NCI-H2171 treated with DMSO at 0.1 percent for 48 hours (cell line): ENCODE measurements around the gene ITPK1.
A peak's percentile ranks its signal among the peaks of the same experiment; 100 is the strongest.

Experiments used
- DNase-seq: peaks from one replicate; lab custom pipeline; 2025; lab: John Stamatoyannopoulos, UW

The ITPK1 gene

DNA sequence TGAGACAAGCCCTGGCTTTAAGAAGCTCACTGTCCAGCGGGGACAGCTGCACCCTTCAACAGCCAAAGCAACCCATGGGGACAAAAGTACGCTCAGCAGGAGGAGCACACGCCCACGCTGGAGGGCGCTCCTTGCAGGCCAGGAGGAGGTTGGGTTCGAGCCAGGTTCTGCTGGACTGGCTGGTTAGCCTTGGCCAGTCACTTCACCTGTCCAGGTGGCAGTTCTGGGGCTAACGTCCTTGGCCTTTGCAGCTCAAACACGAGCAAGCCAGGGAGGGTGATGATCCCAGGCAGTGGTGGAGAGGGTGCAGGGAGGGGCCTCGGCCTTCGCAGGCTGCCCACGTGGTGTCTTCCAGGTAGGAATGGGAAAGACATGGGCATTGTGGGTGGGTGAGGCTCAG lies 179.6 kb downstream of the ITPK1 start:
- DNase-seq, result no peak

DNA sequence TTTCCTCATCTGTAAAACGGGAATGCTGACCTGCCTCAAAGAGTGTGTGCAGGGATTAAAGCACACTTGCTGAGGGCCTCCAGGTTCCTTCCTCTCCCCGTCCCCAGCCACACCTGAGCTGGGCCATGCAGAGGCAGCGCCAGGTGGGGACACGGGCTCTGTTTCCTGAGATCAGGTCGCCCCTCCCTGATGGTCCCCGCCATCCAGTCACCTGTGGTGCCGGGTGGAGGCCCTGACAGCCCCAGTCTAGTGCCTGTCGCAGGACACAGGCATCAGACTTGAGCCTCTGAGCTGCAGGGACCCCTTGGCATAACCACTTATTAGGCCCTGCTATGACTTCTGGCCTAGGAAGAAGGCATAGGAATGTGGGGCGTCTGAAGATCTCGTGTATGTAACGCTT lies 180.3 kb downstream of the ITPK1 start:
- no peak for DNase-seq

DNA sequence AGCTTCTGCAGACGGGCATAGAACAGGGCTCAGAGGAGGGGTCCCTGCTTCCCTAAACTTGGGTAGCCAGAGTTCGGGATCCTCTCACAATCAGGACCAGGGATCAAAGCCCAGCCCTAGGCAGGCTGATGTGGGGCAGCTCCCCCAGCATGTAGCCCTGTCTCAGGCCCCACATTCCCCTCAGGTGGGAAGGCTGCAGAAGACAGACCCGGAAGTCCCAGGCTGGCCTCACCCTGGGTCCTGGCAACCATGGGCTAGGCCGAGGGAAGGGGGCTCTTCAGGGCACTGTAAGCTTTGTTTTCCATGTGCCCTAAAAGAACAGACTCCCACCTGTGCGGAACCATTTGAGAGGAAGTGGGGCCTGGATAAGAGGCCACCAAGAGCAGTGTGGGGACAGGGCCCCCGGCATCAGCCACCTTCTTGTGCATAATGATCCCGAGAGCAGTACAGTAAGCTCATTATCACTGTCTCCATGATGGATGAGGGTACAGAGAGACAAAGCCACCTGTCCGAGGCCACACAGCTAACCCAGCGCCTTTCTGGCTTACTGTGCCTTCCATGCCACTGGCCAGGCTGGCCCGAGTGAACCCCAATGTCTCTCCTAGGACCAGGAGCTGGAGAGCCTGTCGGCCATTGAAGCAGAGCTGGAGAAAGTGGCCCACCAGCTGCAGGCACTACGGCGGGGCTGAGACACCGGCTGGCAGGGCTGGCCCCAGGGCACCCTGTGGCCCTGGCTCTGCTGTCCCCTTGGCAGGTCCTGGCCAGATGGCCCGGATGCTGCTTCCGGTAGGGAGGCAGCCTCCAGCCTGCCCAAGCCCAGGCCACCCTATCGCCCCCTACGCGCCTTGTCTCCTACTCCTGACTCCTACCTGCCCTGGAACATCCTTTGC lies 181.3 kb downstream of the ITPK1 start:
- no peak for DNase-seq

DNA sequence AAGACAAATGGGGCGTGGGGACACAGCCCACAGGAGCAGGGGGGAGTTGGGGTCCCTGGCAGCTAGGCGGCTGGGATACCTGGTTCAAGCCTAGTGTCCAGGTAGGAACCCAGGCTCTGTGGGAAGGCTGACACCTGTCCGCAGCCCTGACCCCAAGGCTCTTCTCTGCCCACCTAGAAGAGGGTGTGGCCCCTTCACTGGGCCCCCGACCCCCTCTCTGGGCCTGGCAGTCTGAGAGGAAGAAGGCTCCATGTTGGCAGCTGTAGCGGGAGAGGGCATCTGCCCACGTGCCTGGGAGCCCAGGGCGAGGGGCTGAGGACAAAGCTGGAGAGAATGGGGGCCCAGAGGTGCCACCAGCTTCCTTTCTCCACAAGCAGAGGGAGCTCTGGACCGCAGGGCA lies 182.2 kb downstream of the ITPK1 start:
- DNase-seq, result no peak

DNA sequence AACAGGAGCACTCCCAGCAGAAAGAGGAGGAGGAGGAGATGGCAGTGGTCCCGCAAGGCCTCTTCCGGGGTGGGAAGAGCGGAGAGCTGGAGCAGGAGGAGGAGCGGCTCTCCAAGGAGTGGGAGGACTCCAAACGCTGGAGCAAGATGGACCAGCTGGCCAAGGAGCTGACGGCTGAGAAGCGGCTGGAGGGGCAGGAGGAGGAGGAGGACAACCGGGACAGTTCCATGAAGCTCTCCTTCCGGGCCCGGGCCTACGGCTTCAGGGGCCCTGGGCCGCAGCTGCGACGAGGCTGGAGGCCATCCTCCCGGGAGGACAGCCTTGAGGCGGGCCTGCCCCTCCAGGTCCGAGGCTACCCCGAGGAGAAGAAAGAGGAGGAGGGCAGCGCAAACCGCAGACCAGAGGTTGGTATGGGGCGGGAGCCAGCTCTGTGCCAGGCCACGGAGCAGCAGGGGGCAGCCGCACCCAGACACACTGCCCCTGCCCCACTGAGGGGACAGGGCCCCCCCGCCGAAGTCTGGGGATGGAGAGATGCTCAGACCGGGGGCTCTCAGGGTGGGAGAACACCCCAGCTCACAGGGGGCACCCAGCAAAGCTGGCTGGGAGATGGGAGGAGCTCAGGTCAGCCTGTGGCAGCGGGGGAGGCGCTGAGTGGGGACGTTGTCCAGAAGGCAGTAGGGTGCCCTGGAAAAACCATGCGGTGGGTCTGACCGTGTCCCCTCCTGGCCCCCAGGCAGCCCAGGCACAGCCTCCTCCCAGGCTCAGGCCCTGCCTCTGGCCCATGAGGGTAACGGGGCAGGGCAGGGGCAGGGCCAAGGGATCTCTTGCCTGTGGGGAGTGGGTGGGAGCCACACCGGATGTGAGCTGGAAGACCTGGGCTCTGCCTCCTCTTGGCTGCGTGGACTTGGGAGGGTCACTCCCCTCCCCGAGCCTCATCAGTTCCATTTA lies 183.0 kb downstream of the ITPK1 start:
- DNase-seq, result no peak

DNA sequence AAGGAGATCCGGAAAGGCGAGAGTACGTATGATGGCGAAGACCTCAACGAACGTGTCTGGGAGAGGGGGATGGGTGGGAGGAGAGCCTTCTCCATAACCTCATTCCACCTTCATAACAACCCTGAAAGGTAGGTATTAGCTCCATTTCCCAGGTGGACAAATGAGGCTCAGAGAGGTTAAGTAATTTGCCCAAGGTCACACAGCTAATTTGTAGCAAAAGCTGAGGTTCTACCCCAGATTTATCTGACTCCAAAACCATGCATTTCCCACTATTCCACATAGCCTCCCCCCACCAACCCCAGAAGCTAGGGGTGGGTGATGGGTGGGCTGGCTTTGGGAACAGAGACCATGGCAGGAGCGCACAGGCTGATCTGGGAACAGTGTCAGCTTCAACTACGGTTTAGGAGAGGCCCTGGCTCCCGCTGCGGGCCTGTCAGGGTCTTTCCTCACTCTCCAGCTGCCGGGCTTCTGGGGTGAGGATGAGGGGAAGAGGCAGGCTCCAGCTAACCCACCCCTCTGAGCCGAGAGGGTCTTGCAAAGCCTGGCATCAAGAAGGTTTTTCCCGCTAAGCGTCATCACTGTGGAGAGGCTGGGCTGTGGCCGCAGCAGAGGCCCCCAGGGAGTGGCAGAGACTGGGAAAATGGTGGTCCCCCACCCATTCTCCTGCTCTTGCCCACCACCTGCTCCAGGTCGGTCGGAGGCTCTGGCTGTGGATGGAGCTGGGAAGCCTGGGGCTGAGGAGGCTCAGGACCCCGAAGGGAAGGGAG lies 183.9 kb downstream of the ITPK1 start:
- no peak for DNase-seq

DNA sequence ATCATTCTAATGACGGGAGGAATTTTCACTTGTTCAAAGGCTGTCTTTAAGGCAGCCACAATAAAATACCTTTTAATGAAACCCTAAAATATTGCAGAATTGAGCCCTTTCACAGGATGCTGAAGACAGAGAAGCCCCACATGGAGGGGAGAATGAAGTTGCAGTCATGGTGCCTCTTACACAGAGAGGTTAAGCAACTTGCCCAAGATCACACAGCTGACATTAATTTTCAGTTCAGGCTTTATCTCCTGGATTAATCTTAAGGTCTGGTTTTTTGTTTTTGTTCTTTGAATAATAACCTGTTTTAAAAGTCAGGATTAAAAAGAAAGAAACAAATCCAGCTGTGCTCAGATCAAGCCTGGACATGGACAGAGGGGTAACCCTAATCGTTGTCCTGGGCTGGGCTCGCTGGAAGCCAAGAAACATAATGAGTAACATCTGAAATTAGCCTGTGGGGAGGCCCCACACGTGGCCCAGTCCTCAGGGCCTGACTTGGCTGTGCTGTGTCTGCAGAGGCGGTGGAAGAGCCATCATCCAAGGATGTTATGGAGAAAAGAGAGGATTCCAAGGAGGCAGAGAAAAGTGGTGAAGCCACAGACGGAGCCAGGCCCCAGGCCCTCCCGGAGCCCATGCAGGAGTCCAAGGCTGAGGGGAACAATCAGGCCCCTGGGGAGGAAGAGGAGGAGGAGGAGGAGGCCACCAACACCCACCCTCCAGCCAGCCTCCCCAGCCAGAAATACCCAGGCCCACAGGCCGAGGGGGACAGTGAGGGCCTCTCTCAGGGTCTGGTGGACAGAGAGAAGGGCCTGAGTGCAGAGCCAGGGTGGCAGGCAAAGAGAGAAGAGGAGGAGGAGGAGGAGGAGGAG lies 184.8 kb downstream of the ITPK1 start:
- DNase-seq, result no peak

DNA sequence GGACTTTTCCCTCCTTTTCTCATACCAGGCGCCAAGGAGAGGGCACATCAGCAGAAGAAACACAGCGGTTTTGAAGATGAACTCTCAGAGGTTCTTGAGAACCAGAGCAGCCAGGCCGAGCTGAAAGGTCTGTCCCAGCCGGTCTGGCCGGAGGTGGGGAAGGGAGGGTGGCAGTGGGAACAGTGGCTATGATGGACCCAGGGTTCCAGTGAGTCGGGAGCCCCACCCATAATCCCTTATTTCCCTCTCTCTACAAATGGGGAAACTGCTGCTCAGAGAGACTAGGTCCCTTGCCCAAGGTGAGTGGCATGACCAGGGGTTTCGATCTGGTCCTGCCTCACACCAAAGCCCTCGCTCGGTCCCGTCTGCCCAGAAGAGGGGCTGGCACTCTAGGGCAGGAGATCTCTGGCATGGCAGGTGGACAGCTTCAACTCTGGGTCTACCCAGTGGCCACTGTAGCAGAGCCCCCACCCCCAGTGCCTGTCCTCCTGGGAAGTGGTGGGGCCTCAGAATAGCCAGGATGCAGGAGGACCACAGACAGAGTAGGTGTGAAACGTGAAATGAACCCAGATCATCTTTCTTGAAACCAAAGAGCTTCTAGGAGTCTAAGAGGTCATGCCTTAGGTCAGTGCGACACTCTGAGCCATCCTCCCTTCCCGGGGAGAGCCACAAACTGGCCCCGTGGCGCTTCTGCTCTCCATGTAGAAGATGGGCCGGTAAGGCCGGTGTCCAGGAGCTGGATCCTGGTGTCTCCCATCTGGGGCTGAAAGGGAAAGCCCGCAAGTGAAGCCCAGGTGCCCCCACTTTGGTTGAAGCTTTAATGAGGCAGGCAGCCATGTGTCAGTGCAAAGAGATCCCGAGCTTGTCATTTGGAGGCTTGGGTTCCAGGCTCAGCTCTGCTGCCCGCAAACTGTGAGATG lies 185.8 kb downstream of the ITPK1 start:
- no peak for DNase-seq

DNA sequence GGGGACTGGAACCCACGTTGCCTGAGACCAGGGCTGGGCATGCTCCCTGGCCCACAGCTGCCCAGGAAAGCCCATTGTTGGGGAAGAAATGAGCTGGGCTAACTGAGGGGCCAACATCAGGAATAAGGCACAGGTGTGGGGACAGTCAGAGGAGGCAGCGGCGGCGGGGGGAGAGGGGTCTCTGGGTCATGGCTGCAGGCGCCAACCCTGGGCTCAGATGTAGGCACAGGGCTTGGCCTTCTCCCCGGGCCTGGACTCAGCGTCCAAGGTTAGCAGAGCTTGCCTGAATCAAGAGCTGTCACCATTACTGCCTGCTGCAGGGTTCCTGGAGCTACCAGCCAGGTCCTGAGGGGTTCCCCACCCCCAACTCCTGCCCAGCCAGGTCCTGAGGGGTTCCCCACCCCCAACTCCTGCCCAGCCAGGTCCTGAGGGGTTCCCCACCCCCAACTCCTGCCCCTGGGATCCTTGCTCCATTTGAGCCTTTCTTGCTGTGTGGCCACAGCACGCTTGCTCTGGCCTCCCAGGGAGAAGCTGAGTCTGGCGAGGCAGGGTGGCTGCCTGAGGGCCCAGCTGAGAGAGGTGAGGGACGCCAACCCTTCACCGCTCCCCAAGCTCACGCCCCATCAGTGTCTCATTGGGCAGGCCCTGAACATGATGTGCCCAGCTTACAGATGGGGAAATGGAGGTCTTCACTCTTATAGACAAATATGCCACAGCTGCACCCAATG lies 186.6 kb downstream of the ITPK1 start:
- no peak for DNase-seq

DNA sequence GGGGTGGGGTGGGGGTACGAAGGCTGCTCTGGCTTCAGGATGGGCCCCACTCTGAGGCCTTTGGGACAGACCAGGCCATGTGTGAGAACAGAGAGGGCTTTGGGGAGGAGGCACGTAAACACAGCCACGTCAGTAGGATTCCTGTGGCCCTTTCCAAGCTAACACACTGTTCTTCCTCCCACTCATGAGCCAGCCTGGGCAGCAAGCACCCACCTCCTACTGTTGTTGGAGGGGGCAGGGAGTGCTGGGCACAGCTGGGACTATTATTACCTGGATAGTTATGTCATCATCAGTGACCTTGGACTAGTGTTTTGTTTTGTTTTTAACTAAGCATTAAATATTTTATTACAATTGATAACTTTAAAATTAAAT lies 187.5 kb downstream of the ITPK1 start:
- no peak for DNase-seq

DNA sequence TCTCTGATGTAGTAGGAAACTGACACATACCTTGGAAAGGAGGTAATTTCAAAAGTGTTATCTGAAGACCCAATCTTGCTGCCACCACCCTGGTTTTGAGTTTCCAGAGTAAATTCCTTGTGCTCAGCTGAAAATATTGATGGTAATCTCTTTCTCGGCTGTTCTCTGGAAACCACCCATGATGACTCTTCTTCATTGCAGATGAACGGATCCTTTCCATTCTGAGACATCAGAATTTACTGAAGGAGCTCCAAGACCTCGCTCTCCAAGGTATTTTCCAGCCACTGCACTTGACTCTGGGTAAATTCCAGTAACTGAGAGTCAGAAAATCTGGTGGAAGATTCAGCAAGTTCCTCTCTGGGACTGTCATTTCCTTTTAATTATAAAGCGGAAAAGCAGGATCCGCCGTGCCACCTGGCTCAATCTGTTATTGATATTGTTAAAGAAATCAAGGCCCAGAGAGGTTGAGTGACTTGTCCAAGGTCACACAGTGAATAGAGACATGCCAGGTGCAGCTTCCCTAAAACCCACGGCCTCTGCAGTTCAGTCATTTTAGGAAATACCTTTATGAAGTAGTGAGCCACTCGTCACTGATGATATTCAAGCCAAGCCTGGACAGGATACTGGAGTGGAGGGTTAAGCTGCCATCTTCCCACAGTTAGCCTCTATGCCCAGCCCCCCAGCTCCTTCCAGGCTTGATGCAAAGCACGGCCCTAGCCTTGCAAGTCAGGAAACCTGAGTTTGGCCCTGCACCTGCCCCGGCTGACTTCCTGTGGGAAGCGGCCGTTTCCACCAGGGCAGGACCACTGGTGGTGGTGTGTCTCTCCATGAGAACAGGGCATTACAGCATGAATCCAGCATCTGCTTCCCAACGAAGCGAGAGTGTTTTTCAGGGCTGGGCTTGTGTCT lies 188.1 kb downstream of the ITPK1 start:
- no peak for DNase-seq

DNA sequence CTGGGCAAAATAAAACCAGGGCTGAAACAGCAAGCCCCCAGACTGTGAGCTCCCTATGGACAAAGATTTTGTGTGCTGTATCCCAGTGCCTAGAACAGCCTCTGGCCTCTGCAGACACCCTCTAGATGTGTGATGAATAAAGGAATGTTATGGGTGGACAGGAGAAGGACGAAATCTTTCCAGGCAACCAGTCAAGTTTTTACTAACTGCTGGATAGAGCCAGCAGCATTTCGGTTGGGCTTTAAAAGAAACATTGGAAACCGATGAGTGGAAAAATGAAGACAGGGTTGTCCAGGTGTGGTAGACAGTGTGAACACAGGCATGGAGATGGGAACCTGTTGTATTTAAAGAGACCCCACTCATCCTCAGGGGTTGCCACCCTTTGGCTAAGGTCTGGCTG lies 188.8 kb downstream of the ITPK1 start:
- no peak for DNase-seq

DNA sequence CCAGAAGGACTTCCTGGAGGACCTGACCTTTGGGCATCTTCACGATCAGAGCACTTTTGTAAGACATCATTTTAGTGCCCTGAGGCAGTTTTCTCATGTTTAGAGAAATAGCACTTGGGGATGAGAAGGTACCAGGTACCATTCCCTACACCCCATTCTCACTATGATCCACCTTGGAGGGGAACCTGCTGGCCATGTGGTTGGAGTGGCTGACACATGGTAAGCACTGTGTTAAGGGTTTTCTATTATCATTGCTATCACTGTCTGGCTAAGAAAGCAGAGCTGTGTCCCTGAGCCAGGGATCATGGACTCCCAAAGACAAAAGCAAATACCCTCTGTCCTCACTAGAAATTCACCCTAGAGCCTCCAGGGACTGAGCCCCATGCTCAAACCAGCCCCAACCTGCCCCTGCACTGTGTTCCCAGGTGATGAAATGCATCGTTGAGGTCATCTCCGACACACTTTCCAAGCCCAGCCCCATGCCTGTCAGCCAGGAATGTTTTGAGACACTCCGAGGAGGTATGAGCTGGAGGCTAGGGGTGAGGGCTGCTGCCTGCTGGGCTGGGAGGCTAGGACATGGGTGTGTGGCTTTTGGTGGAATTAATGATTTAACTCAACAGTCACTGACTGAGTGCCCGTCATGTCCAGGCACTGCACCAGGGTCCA lies 189.4 kb downstream of the ITPK1 start:
- DNase-seq, result no peak

DNA sequence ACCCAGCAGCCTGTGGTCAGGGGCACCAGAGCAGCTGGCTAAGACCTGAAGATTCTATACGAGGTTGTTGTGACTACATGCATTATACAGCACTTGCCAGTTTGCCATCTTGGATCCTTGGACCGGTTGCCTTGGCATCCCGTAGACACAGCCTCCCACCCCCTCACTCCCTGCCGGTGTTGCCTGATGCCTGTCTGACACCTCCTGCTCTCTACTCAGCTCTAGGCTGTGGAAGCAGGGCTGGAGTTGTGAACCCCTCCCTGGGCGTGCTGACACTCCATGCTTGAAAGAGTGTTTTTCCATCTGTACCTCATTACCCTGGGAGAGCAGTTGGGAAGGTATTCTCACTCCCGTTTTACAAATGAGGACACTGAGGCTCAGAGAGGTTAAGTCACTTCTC lies 190.3 kb downstream of the ITPK1 start:
- no peak for DNase-seq

DNA sequence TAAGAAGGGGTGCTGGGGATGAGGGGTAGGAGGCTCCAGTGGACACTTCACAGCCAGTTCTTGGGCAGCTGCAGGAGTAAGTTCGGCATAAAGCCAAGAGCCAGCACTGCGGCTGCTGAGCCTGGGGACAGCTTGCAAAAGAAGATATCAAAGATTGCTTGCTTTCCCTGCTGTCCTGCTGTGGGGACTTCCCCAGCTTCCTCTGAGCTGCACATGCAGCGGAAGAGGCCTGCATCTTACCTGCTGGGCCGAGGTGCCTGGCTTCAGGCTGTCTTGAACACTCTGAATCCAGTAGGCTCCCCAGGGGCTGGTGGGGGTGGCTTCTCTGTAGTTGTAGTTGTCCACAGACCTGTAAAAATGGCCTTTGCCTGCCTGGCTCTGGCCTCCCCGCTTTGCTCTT lies 191.5 kb downstream of the ITPK1 start:
- no peak for DNase-seq

DNA sequence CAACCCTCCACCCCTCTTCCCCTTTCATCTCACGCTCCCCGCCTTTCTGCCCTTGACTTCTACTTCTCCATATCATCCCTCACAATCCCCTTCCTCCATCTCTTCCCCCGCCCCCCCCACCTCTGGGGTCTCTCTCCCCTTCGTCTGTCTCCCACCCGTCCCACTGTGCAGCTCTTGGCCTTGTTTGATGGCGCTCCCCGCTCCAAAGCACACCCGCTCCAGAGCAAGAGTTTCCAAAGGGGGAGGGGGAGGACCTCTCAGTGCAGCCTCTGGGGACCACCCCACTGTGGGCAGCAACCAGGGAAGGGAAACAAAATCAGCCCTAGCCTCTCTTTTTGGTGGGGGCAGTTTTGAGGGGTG lies 192.0 kb downstream of the ITPK1 start:
- DNase-seq, result no peak

DNA sequence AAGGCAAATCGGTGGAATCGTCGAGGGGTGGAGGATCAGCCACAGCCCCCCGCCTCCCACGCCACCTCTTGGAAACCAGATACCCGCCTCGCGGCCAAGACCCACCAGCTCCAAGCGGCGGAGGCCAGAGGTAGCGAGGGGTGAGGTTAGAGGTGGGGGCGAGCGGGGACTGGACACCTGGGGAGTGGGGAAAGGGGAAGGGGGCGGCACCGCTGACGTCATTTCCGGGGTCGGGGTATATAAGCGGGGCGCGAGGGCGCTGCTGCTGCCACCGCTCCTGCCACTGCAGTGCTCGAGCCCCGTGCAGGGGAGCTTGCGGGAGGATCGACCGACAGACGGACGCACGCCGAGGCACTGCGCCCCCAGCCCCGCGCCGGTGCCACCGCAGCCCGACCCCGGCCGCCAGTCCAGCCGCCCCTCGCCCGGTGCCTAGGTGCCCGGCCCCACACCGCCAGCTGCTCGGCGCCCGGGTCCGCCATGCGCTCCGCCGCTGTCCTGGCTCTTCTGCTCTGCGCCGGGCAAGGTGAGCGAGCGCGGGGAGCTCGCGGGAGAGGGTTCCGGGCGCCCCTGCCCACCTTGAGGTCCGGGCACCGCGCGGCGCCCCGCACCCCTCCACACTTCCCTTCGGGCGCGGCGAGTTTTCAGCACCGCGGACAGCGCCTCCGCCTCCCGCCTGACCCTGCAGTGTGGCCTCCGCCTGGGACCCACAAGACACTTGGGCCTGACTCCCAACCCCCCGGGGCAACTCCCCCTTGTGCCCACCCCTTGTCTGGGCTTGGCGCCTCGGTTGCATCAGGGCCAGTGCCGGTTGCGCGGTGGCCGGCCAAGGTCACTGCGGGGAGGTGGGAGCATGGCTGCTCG lies 192.6 kb downstream of the ITPK1 start, which contains the start of gene CHGA:
TSS of gene CHGA (plus strand) at position 268 of the 861 bp plus-strand sequence. CDS start at position 478, 210 bp downstream.
- DNase-seq, result peak; percentile 76
